Activated naive CD8-positive, alpha-beta T cell treated with anti-CD3 and anti-CD28 coated beads, Interleukin-2, amount 10 ng/mL, durations not matched to agents 7 days and 5 days (primary cell): ENCODE results near the gene ZNF618. TPM values are rescaled to one million over a fixed set of nuclear protein-coding genes. Genes with fewer than 3 reads are reported as not detected.

Experiments used
- ATAC-seq: fragments of 150-1000 bp; cut with Tn5 transposase; one replicate; pipeline ENCODE4 v1.10.0; 2021; ENCODE audit warnings: low read depth, moderate library complexity
- POLR2A ChIA-PET: fragments of 350-600 bp; sonication (Branson Sonifier 250); formaldehyde crosslinking; loops from one replicate; lab custom pipeline; 2021; ENCODE audit warnings: antibody characterized with exemption; lab: Charles Lee
- DNase-seq: peaks from one replicate; pipeline ENCODE4 v3.0.0; 2021
- H3K27ac Mint-ChIP-seq: one replicate; pipeline ENCODE4 v1.8.0; 2022; ENCODE audit warnings: mild to moderate bottlenecking, mixed read lengths
- H3K27me3 Mint-ChIP-seq: one replicate; pipeline ENCODE4 v1.8.0; 2022; ENCODE audit warnings: mild to moderate bottlenecking, moderate library complexity, mixed read lengths
- H3K36me3 Mint-ChIP-seq: one replicate; pipeline ENCODE4 v1.8.0; 2021; ENCODE audit warnings: mild to moderate bottlenecking, mixed read lengths
- H3K4me1 Mint-ChIP-seq: one replicate; pipeline ENCODE4 v1.8.0; 2021; ENCODE audit warnings: mixed read lengths
- H3K4me3 Mint-ChIP-seq: one replicate; pipeline ENCODE4 v1.8.0; 2022; ENCODE audit warnings: mild to moderate bottlenecking, moderate library complexity, mixed read lengths
- H3K9me3 Mint-ChIP-seq: one replicate; pipeline ENCODE4 v1.8.0; 2021; ENCODE audit warnings: mixed read lengths
- total RNA-seq, 2 experiments: library from RNA; stranded (reverse); gene quantifications; one replicate each; pipeline ENCODE4 v1.2.3, GENCODE V29; 2021

The ZNF618 gene, protein sequence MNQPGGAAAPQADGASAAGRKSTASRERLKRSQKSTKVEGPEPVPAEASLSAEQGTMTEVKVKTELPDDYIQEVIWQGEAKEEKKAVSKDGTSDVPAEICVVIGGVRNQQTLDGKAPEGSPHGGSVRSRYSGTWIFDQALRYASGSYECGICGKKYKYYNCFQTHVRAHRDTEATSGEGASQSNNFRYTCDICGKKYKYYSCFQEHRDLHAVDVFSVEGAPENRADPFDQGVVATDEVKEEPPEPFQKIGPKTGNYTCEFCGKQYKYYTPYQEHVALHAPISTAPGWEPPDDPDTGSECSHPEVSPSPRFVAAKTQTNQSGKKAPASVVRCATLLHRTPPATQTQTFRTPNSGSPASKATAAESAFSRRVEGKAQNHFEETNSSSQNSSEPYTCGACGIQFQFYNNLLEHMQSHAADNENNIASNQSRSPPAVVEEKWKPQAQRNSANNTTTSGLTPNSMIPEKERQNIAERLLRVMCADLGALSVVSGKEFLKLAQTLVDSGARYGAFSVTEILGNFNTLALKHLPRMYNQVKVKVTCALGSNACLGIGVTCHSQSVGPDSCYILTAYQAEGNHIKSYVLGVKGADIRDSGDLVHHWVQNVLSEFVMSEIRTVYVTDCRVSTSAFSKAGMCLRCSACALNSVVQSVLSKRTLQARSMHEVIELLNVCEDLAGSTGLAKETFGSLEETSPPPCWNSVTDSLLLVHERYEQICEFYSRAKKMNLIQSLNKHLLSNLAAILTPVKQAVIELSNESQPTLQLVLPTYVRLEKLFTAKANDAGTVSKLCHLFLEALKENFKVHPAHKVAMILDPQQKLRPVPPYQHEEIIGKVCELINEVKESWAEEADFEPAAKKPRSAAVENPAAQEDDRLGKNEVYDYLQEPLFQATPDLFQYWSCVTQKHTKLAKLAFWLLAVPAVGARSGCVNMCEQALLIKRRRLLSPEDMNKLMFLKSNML
- under 1 TPM; 0.60 to 0.75 TPM for total RNA-seq

DNA sequence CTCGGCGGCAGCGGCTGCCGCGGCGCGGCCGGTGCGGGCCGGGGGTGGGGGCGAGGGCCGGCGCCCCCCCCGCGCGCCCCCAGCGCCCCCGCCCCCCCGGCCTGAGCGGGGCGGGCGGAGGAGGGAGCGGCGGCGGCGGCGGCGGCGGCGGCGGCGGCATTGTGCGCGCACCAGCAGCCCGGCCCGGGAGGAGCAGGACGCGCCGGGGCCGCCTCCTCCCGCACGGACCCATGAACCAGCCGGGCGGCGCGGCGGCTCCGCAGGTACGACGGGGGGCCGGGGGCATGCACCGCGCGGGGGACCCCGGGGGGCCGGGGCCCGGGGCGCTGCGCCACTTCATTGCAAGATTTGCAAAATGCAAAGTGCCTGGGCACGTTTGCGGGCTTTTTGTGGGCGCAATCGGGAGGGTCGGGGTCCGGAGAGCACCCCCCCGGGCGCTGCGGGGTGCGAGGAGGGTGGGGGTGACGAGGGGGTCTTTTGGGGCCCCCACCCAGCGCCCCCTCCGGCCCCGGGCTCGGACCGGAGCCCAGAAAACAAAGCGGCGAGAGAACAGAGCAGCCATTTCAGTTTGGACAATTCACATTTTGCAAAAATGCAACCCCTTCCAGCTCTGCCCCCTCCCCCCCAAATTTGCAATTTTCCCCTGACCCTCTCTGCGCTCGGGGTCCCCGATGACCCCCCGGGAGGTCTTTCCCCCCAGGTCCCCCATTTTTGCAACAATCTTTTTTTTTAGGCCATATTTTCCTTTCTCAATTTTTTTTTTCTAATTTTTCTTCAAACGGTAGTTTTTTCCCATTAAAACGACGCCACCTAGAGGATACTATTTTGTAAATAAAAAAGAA, at the start of gene ZNF618:
Gene ZNF618 (plus strand): TSS at position 159 of the 842 bp plus-strand sequence. CDS start 72 bp downstream, at position 231.
- H3K27me3 Mint-ChIP-seq, result peaks cover 36% of the 10 kb centered on the region
- H3K9me3 Mint-ChIP-seq, result no peaks in the 10 kb centered on the region
- POLR2A ChIA-PET, result no interaction called here
- H3K36me3 Mint-ChIP-seq, result no peaks in the 10 kb centered on the region
- peak; percentile 79 for ATAC-seq
- no peak within 1 kb of the TSS for H3K27ac Mint-ChIP-seq
- peaks cover 5% of the 10 kb centered on the region for H3K4me1 Mint-ChIP-seq
- H3K4me3 Mint-ChIP-seq, result peak within 1 kb of the TSS; percentile 82
- peak; percentile 61 for DNase-seq

DNA sequence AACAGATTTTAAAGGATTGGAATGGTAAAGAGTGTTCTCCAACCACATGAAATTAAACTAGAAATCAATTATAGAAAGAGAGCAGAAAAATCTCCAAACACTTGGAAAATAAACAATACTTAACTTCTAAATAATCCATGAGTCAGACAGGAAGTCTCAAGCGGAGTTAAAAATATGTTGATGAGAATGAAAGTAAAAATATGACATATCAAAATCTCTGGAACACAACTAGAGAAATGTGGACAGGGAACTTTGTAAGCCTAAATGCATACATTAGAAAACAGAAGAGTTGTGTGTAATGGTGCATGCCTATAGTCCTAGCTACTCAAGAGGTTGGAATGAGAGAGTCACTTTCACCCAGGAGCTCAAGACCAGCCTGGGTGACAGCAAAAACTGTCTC, 47.9 kb upstream of the ZNF618 start:
- H3K4me3 Mint-ChIP-seq, result no peak overlapping the region
- no peak for ATAC-seq
- peaks cover 2% of the 10 kb centered on the region for H3K36me3 Mint-ChIP-seq
- no peak for DNase-seq
- peaks cover 5% of the 10 kb centered on the region for H3K4me1 Mint-ChIP-seq
- no peak overlapping the region for H3K27ac Mint-ChIP-seq
- peaks cover 10% of the 10 kb centered on the region for H3K9me3 Mint-ChIP-seq
- peaks cover 7% of the 10 kb centered on the region for H3K27me3 Mint-ChIP-seq
- POLR2A ChIA-PET, result no interaction called here

DNA sequence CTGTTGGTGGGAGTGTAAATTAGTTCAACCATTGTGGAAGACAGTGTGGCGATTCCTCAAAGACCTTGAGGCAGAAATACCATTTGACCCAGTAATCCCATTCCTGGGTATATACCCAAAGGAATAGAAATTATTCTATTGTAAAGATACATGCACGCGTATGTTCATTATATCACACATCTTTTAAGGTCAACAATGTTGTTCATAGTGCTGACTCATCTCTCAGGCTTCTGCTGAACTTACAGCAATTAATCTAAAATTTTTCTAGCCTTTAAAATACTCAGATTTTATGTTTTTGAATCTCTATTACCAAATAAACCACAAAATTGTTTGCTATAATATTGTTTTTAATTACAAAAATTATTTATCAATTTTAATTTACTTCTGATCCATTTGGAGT, 38.8 kb upstream of the ZNF618 start:
- Mint-ChIP-seq H3K4me1 (no peaks in the 10 kb centered on the region), H3K27ac (no peak overlapping the region), H3K27me3 (peaks cover 19% of the 10 kb centered on the region), H3K4me3 (no peak overlapping the region), H3K9me3 (peaks cover 7% of the 10 kb centered on the region), H3K36me3 (no peaks in the 10 kb centered on the region)
- POLR2A ChIA-PET, result no interaction called here
- no peak for ATAC-seq
- DNase-seq, result no peak

DNA sequence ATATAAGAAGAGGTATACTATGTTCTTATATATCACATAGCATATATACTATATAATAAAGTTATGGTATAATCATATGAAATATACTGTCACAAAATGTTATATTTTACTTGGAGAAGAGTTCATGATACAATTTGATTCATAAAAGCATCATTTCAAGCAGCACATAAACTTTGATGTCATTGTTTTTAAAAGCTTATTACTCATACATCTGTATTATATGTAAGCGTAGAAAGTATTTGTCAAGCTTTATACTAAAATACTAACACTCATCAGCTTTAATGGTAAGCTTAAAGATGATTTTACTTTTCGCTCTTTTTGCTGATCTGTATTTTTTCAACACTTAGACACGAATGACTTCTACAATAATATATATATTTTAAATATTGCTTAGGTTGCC, 34.0 kb upstream of the ZNF618 start:
- no peaks in the 10 kb centered on the region for H3K9me3 Mint-ChIP-seq
- H3K36me3 Mint-ChIP-seq, result no peaks in the 10 kb centered on the region
- H3K4me1 Mint-ChIP-seq, result no peaks in the 10 kb centered on the region
- H3K27me3 Mint-ChIP-seq, result peaks cover 12% of the 10 kb centered on the region
- no peak for ATAC-seq
- H3K27ac Mint-ChIP-seq, result no peak overlapping the region
- DNase-seq, result no peak
- no peak overlapping the region for H3K4me3 Mint-ChIP-seq
- POLR2A ChIA-PET, result no interaction called here

DNA sequence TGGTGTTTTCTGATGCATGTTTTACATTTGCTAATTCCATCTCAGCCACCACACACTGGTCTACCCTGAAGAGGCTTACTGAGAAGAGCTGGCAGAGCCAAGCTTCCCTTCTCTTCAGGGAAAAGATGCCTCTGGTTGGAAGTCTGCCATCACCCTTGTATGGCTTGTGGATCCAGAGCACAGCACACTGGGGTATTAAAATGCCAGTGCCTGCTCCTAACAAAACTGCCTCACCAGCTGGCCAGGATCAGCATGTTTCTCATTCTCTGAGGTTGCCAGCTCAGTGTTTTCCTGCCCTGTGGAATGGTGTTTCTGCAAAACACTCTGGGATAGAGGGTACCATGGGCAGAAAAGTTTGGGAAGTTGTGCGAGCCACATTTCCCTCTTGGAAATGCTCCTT, 31.6 kb upstream of the ZNF618 start:
- H3K27me3 Mint-ChIP-seq, result peaks cover 17% of the 10 kb centered on the region
- ATAC-seq (no peak), DNase-seq (no peak)
- no peaks in the 10 kb centered on the region for H3K9me3 Mint-ChIP-seq
- H3K36me3 Mint-ChIP-seq, result no peaks in the 10 kb centered on the region
- H3K27ac Mint-ChIP-seq, result no peak overlapping the region
- POLR2A ChIA-PET, result no interaction called here
- H3K4me3 Mint-ChIP-seq, result no peak overlapping the region
- no peaks in the 10 kb centered on the region for H3K4me1 Mint-ChIP-seq

DNA sequence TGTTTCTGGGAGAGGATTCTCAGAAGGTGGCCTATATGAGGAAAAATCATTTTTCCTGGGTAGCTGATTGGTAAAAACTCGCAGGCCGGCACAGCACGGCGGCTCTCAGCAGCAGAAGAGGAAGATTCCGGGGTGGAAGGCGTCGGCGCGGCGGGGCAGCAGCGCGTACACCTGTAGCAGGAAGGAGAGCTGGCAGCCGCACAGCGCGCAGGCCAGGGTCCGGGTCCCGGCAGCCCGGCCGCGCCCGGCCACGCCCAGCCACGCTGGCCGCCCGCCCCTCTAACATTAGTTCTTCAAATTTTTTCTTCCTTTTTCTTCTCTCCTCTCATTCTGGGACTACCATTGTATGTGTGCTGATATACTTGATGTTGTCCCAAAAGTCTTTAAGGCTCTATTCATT, 24.8 kb upstream of the ZNF618 start:
- no peak overlapping the region for H3K4me3 Mint-ChIP-seq
- no peaks in the 10 kb centered on the region for H3K4me1 Mint-ChIP-seq
- DNase-seq (no peak), ATAC-seq (no peak)
- POLR2A ChIA-PET, result no interaction called here
- no peak overlapping the region for H3K27ac Mint-ChIP-seq
- peaks cover 2% of the 10 kb centered on the region for H3K9me3 Mint-ChIP-seq
- no peaks in the 10 kb centered on the region for H3K36me3 Mint-ChIP-seq
- H3K27me3 Mint-ChIP-seq, result peaks cover 18% of the 10 kb centered on the region

DNA sequence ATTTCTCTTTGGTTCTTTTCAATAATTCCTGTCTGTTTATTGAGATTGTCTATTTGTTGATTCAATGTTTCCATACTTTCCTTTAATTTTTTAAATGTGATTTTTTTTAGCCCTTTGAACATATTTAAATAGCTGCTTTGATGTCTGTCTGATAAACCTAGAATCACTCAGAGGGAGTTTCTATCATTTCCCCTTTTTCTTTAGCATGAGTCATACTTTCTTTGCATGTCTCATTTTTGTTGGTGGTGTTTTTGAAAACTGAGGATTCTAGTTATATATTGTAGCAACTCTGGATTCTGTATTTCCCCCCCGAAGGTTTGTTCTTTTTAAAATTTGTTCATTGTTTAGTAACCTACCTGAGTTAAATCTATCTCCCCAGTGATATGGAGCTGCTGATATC, 24.2 kb upstream of the ZNF618 start:
- peaks cover 18% of the 10 kb centered on the region for H3K27me3 Mint-ChIP-seq
- H3K27ac Mint-ChIP-seq, result no peak overlapping the region
- POLR2A ChIA-PET, result no interaction called here
- H3K36me3 Mint-ChIP-seq, result no peaks in the 10 kb centered on the region
- no peak for DNase-seq
- peaks cover 2% of the 10 kb centered on the region for H3K9me3 Mint-ChIP-seq
- no peak for ATAC-seq
- H3K4me3 Mint-ChIP-seq, result no peak overlapping the region
- no peaks in the 10 kb centered on the region for H3K4me1 Mint-ChIP-seq

DNA sequence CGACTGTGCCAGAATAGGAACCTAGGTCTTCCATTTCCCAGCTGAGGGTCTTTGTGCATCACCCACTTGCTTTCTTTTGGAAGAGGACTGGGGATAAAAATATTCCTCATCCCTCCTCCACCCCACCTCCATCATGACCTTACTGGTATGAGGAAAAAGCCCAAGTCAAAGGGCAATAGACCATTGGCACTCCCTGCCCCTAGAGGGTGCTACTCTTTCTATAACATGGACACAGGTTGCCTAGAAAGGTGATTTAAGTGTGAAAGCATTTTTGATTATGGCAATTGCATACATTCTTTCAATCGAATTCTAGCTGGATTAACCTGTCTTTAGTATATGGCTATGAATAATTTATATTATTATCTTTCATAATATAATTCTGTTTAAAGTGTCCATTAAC, 22.8 kb upstream of the ZNF618 start:
- DNase-seq (no peak), ATAC-seq (no peak)
- Mint-ChIP-seq H3K27ac (no peak overlapping the region), H3K27me3 (peaks cover 15% of the 10 kb centered on the region), H3K4me1 (no peaks in the 10 kb centered on the region), H3K36me3 (no peaks in the 10 kb centered on the region), H3K4me3 (no peak overlapping the region), H3K9me3 (peaks cover 2% of the 10 kb centered on the region)
- POLR2A ChIA-PET, result no interaction called here

DNA sequence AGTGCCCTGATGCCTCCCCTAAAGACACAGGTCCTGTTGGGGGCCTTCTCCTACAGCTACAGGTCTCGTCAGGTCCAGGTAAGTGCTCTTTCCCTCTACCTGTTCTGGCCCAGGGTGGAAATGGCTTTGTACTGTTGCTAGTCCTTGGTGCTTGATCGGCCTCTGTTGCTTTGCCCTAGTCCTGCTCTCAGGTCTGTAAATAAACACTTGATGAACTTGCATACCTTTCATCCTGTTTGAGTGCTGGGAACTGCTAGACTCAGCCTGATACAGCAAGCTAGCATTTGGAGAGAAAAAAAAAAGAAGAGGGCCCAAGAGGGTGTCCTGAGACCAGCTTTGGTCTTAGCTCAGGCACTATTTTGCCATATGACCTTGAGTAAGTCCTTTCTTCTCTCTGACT, 21.8 kb upstream of the ZNF618 start:
- Mint-ChIP-seq H3K27me3 (peaks cover 12% of the 10 kb centered on the region), H3K4me3 (no peak overlapping the region), H3K36me3 (no peaks in the 10 kb centered on the region), H3K27ac (no peak overlapping the region), H3K4me1 (no peaks in the 10 kb centered on the region), H3K9me3 (peaks cover 2% of the 10 kb centered on the region)
- no peak for ATAC-seq
- no peak for DNase-seq
- POLR2A ChIA-PET, result no interaction called here

DNA sequence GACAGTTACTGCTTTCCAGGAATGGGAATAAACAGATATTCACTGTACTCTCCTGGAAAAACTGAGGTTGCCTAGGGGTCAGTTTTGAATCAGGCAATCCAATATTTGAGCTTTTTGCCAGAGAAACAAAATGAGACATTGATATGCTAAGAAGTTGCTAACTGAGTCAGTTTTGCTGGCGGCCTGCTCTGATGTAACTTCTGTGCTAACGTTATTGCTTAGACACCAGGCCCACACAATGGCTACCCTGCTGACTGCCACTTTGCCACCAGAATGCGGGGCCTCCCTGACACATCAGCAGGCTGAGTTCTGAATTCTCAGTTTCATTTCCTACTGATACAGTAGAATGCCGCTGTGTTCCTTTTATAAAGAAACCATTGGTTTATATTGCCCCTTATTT, 18.2 kb upstream of the ZNF618 start:
- H3K4me1 Mint-ChIP-seq, result no peaks in the 10 kb centered on the region
- H3K27ac Mint-ChIP-seq, result no peak overlapping the region
- H3K27me3 Mint-ChIP-seq, result peaks cover 25% of the 10 kb centered on the region
- no peaks in the 10 kb centered on the region for H3K36me3 Mint-ChIP-seq
- H3K4me3 Mint-ChIP-seq, result no peak overlapping the region
- POLR2A ChIA-PET, result no interaction called here
- ATAC-seq, result no peak
- DNase-seq, result no peak
- no peaks in the 10 kb centered on the region for H3K9me3 Mint-ChIP-seq

DNA sequence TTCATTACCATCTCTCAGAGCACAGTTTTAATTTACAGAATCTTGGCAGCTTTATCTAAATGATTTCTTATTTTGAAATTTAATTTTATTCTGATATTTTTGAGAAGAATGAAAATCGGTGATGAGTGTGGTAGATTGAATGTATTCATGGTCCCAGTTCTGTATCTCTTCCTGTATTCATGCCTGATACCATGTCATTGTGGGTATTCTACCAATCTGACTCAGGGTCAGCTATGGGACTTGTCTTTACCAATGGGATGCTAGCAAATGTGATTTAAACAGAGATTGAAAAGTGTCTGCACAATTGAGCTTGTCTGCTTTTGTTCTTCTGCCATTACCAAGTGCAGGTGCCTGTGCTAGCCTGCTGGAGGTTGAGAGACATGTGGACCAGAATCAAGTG, 17.8 kb upstream of the ZNF618 start:
- POLR2A ChIA-PET, result no interaction called here
- no peak for DNase-seq
- Mint-ChIP-seq H3K36me3 (no peaks in the 10 kb centered on the region), H3K4me3 (no peak overlapping the region), H3K4me1 (no peaks in the 10 kb centered on the region), H3K27ac (no peak overlapping the region), H3K27me3 (peaks cover 23% of the 10 kb centered on the region), H3K9me3 (no peaks in the 10 kb centered on the region)
- ATAC-seq, result no peak

DNA sequence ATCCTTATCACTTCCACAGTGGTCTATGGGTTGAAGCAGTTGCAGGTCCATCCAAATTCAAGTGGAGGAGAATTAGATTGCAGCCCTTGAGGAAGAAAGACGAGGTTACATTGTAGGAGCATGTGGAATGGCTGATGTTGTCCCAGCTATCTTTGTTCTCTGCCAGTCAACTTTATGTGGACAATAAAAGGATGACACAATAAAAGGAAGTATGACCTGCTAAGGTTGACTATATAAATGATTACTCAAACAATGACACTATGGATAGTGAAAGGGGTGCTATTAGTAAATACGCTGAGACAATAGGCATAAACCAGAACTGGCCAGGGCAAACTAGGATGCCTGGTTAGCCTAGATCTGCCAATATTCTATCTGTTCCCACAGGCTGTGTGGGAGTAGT, 12.8 kb upstream of the ZNF618 start:
- POLR2A ChIA-PET, result no interaction called here
- Mint-ChIP-seq H3K4me3 (no peak overlapping the region), H3K4me1 (no peaks in the 10 kb centered on the region), H3K36me3 (no peaks in the 10 kb centered on the region), H3K27ac (no peak overlapping the region), H3K9me3 (no peaks in the 10 kb centered on the region), H3K27me3 (peaks cover 17% of the 10 kb centered on the region)
- DNase-seq (no peak), ATAC-seq (no peak)

DNA sequence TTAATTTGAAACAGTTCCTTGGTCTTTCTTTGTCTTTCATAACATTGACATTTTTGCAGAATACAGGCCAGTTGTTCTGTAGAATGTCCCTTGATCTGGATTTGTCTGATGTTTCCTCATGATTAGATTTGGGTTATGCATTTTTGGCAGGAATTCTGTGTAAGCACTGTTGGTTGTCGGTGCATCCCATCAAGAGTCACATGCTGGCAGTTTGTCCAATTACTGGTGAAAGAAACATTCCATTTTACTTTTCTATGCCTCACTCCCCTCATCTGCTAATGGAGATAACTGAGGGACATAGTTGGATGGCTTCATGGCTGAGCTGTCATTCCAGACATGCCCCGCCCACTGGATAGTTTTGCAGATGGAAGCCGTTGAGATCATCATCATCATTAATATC, 7.6 kb upstream of the ZNF618 start:
- Mint-ChIP-seq H3K36me3 (no peaks in the 10 kb centered on the region), H3K9me3 (no peaks in the 10 kb centered on the region), H3K4me3 (no peak overlapping the region), H3K4me1 (no peaks in the 10 kb centered on the region), H3K27me3 (peaks cover 16% of the 10 kb centered on the region), H3K27ac (no peak overlapping the region)
- POLR2A ChIA-PET, result no interaction called here
- DNase-seq (no peak), ATAC-seq (no peak)
